Measurements from ENCODE around the gene PHKB.
A peak's percentile ranks its signal among the peaks of the same experiment; 100 is the strongest.

PHKB gene

GRCh38 chr16:47699106-47699505 is 238.0 kb downstream of the PHKB start:
- no peak for DNase-seq

- DNase-seq, result no peak
Observed at GRCh38 chr16:47700857-47701587, 239.9 kb downstream of the PHKB start.

GRCh38 chr16:47705266-47705665 is 244.1 kb downstream of the PHKB start:
- DNase-seq, result no peak

GRCh38 chr16:47711809-47712208 is 250.7 kb downstream of the PHKB start:
- no peak for DNase-seq

DNA sequence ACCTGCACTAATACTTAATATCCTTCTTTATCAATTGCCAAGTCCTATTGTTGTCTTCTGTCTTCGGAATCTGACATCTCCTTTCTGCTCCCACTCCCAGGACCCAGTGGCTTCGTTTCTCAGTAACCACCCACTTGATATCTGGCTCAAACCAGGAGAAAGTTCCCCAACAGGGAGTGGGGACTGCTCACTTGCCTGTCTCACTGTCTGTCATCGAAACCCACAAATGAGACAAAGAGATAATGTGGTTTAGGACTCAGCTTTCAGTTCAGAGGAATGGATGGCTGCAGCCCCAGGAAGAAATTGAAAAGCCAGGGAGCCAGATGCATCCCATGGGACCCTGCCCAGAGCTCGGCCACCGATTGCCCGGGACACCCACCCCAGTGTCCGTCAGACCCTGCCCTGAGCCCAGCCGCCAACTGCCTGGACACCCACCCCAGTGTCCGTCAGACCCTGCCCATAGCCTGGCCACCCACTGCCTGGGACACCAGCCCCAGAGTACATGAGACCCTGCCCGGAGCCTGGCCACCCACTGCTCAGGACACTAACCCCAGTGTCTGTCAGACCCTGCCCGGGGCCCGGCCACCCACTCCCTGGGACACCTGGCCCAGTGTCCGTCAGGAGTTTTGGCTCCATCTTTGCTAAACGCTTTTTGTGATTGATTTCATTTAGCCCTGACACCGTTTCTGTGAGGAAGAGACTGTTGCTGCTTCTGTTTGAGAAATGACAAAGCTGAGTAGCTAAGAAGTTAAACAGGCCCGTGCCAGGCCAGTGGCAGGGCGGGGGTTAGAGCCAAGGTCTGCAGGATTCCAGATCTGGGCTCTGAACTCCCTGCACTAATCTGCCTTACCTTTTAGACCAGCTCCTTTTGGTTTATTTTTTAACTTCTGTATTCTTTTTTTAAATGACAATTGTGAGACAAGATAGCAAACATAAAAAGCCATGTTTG is 251.4 kb downstream of the PHKB start:
- no peak for DNase-seq

- DNase-seq, result peak; percentile 2
Observed at GRCh38 chr16:47713225-47713595, 252.1 kb downstream of the PHKB start.

DNA sequence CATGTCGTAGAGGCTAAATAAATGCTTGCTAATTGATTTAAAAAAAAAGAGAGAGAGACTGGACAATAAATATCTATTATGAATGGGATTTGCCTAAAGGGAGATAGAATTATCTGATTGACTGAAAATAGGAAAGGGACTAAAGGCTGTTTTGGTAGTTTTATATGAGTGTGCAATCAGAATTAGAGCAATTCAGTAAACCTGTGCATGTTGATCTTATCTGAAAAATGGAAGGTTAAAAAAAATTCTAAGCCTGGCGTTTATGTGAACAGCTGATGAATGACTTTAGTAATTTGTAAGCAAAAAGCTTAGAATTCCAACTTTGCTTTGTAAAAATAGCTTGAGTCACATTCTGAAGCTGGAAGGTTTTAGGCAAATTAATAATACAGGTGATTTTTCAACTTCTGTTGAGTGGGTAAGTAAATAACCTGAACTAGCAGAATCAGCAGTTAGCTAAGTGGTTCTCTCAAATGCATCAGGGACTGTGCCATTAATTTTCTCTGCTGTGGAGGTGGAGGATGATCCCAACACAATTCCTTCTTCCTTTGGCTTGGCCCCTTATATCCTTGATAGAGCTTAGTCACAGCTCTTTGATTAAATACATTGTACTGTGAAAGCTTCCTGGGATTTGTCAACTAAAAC is 254.4 kb downstream of the PHKB start:
- DNase-seq, result no peak

GRCh38 chr16:47716571-47716970 is 255.4 kb downstream of the PHKB start:
- no peak for DNase-seq

- no peak for DNase-seq
Observed at GRCh38 chr16:47719713-47720112, 258.6 kb downstream of the PHKB start.

DNA sequence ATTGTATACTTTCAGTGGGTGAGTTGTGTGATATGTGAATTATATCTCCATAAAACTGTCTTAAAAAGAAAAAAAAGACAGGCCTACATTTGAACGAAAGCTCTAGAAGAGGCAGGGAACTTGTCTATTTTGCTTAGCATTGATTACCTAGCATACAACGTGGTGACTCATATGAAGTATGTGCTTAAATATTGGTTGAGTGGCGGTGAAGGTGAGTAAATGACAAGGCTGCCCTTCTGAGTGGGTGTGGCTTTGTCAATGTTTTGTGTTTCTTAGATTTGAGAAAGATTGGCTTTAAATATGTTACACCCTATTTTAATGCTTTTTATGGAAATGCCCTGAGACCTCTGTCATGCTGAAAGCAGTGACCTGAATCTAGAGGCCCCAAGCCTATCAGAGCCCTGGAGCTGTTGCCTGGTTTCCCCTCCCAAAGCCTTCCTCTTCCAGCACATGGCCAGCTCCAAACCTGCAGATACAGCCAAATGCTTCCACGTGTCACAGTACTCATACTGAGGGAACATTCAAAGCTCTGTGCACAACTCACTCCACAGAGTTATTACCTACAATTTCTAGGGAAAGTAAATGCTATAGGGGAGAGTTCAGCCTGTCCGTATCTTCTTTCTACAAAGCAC is 260.0 kb downstream of the PHKB start:
- no peak for DNase-seq

DNA sequence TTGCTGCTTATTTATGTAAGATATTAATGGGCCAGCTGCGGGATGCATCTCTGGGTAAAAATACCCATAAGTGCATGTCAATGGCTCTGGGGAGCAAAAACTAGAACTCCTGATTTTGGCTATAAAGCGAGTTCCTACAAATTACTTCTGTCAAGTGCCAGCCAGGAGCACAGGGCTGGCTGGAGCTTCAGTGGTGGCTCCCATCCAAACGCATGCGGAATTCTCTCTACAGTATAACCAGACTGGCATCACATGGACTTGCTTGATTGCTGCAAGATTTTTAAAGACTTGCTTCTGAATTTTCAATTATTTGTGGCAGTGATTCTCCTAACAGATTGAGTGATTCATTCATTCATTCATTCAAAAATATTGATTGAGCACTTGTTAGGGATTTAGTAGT is 260.9 kb downstream of the PHKB start:
- DNase-seq, result no peak

DNA sequence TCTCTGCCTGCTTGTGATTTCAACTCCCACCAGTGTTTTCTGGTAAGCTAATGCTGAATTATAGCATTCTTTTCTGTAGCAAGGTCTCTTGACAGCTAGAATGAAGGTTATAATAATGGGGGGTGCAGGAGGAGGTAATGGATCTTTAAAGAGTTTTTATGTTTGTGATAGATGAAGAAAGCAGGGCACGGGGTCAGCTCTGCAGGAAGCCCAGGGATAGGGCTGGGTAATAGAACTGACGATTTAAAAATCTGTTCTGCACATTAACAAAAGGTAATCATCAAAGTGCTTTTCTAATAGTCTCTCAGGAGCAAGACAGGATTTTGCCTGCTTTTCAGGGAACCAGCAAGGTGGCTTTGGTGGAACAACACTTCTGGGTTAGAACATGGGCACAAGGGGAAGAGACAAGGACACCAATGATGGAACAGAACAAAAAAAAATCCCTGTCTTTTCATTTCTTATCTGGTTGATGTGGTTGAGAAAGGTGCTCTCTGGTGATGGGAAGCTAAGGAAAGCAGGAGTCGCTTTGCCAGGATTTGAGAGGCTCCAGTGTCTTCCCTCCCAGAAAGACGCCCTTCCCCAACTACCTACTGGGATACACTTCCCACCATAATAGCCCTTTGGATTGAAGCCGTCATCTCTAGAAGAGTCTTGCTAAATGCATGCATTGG is 263.1 kb downstream of the PHKB start:
- no peak for DNase-seq

GRCh38 chr16:47725188-47725695 is 264.1 kb downstream of the PHKB start:
- no peak for DNase-seq

- no peak for DNase-seq
Observed at GRCh38 chr16:47726031-47726675, 265.0 kb downstream of the PHKB start.

DNA sequence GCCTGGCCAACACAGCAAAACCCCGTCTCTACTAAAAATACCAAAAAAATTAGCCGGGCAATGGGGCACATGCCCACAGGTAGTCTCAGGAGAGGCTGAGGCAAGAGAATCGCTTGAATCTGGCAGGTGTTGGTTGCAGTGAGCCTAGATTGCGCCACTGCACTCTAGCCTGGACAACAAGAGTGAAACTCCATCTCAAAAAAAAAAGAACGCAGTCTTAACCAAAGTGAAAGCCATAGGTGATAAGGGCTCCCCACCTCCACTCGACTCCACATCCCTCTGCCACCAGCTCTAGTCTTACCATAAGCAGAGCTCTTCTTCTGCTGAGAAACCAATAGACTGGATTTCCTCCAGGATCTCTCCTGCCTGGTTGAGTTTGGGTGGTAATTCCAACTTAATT is 266.0 kb downstream of the PHKB start:
- DNase-seq, result no peak

- DNase-seq, result no peak
Observed at GRCh38 chr16:47728205-47728604, 267.1 kb downstream of the PHKB start.

GRCh38 chr16:47729701-47730100 is 268.6 kb downstream of the PHKB start:
- DNase-seq, result no peak

DNA sequence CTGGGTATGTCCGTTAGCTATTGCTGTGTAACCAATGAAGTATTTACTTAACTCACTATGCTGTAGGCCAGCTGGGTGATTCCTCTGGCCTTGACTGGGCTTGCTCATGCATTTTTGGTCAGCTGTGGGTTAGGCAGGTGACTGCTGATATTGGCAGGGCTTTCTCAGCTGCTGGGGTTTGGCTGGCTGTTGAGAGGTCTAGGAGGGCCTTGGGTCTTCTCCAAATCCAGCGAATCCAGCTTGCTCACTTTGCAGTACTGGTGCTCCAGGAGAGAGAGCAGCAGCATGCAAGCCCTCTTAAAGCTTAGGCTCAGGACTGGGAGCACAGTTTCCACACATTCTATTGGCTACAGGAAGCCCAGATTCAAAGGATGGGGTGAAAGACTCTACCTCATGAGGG is 270.1 kb downstream of the PHKB start:
- no peak for DNase-seq

DNA sequence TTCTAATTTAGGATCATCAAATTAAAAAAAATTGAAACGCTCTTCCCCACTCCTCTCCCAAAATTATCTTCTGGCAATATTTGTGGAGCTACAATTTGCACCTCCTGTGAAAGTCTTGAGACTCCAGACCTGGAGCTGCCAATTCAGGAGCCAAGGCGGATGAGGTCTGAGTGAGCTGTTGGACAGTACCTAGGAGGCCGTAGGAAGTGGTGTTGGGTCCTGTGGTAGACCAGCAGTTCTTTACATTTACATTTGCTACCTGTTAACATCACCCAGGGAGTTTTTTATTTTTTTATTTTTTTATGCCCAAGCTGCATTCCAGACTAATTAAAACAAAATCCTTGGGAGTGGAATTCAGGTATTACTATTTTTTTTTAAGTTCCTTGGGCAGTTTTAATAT is 271.0 kb downstream of the PHKB start:
- no peak for DNase-seq

GRCh38 chr16:47732523-47733111 is 271.5 kb downstream of the PHKB start:
- no peak for DNase-seq

GRCh38 chr16:47734081-47734857 is 273.1 kb downstream of the PHKB start:
- DNase-seq, result no peak

All from KG1 (cell line).